H9 (cell line): ENCODE measurements around the gene HOXA7. TPM values are rescaled to one million over a fixed set of nuclear protein-coding genes. Genes with fewer than 3 reads are reported as not detected.

Experiments used
- DNase-seq: peaks from one replicate; pipeline ENCODE4 v3.0.0-alpha.2; 2017
- H2AFZ ChIP-seq: one replicate; pipeline ENCODE4 v1.6.1; 2013; ENCODE audit warnings: mild to moderate bottlenecking, low read length, control low read depth, moderate library complexity
- H2AK5ac ChIP-seq: 2 replicates; pipeline ENCODE4 v1.6.1; 2013; ENCODE audit warnings: low read length, control low read depth, mixed read lengths; ENCODE audit not compliant: insufficient read length
- H2BK120ac ChIP-seq: one replicate; pipeline ENCODE4 v1.6.1; 2013; ENCODE audit warnings: low read depth, mild to moderate bottlenecking, low read length, control low read depth, inconsistent platforms; ENCODE audit not compliant: poor library complexity, severe bottlenecking
- H2BK12ac ChIP-seq: 2 replicates; pipeline ENCODE4 v1.6.1; 2013; ENCODE audit warnings: low read length, control low read depth, mixed read lengths, low read depth; ENCODE audit not compliant: insufficient read length
- H2BK15ac ChIP-seq: 2 replicates; pipeline ENCODE4 v1.6.1; 2013; ENCODE audit warnings: low read depth, low read length, control low read depth
- H2BK20ac ChIP-seq: one replicate; pipeline ENCODE4 v1.6.1; 2013; ENCODE audit warnings: low read depth, mild to moderate bottlenecking, low read length, control low read depth, inconsistent platforms; ENCODE audit not compliant: poor library complexity, severe bottlenecking
- H2BK5ac ChIP-seq: 2 replicates; pipeline ENCODE4 v1.6.1; 2013; ENCODE audit warnings: low read length, control low read depth, mixed read lengths; ENCODE audit not compliant: insufficient read length
- H3K14ac ChIP-seq: 2 replicates; pipeline ENCODE4 v1.6.1; 2013; ENCODE audit warnings: low read length, control low read depth; ENCODE audit not compliant: insufficient read depth
- H3K18ac ChIP-seq: 2 replicates; pipeline ENCODE4 v1.6.1; 2013; ENCODE audit warnings: low read depth, mild to moderate bottlenecking, mixed read lengths, low read length, control low read depth; ENCODE audit not compliant: insufficient read length
- H3K23ac ChIP-seq: 2 replicates; pipeline ENCODE4 v1.6.1; 2013; ENCODE audit warnings: low read length, control low read depth, mixed read lengths, low read depth; ENCODE audit not compliant: insufficient read length
- H3K23me2 ChIP-seq: 2 replicates; pipeline ENCODE4 v1.6.1; 2013; ENCODE audit warnings: low read depth, mild to moderate bottlenecking, mixed read lengths, low read length, control low read depth; ENCODE audit not compliant: insufficient read length, poor library complexity, severe bottlenecking
- H3K27ac ChIP-seq: 2 replicates; pipeline ENCODE4 v1.5.1; 2013; ENCODE audit warnings: low read length, control low read depth, mixed read lengths, low read depth; ENCODE audit not compliant: insufficient read length
- H3K27me3 ChIP-seq: 2 replicates; pipeline ENCODE4 v1.6.1; 2013; ENCODE audit warnings: low read length, control low read depth, inconsistent platforms; ENCODE audit not compliant: insufficient read depth
- H3K4ac ChIP-seq: 2 replicates; pipeline ENCODE4 v1.6.1; 2013; ENCODE audit warnings: low read depth, mild to moderate bottlenecking, control low read depth, inconsistent platforms, low read length, moderate library complexity
- H3K4me1 ChIP-seq: 2 replicates; pipeline ENCODE4 v1.6.1; 2013; ENCODE audit warnings: low read length, control low read depth, inconsistent platforms; ENCODE audit not compliant: insufficient read depth
- H3K4me2 ChIP-seq: 2 replicates; pipeline ENCODE4 v1.6.1; 2013; ENCODE audit warnings: low read length, control low read depth, mixed read lengths; ENCODE audit not compliant: insufficient read length, insufficient read depth
- H3K56ac ChIP-seq: 2 replicates; pipeline ENCODE4 v1.6.1; 2013; ENCODE audit warnings: low read depth, mild to moderate bottlenecking, mixed read lengths, low read length, control low read depth; ENCODE audit not compliant: insufficient read length
- H3K79me1 ChIP-seq: 2 replicates; pipeline ENCODE4 v1.6.1; 2013; ENCODE audit warnings: low read depth, mild to moderate bottlenecking, moderate library complexity, low read length, control low read depth, inconsistent platforms; ENCODE audit not compliant: insufficient read depth, poor library complexity, severe bottlenecking
- H3K79me2 ChIP-seq: 2 replicates; pipeline ENCODE4 v1.6.1; 2013; ENCODE audit warnings: low read length, control low read depth, inconsistent platforms; ENCODE audit not compliant: insufficient read depth
- H3K9ac ChIP-seq: 2 replicates; pipeline ENCODE4 v1.6.1; 2013; ENCODE audit warnings: low read length, control low read depth, mixed read lengths; ENCODE audit not compliant: insufficient read length; ENCODE audit errors: extremely low read depth
- H3K9me3 ChIP-seq: one replicate; pipeline ENCODE4 v1.6.1; 2013; ENCODE audit warnings: low read depth, low read length, inconsistent platforms; ENCODE audit not compliant: control insufficient read depth
- H3T11ph ChIP-seq: one replicate; pipeline ENCODE4 v1.6.1; 2013; ENCODE audit warnings: mild to moderate bottlenecking, low read length, control low read depth, inconsistent platforms
- H4K20me1 ChIP-seq: one replicate; pipeline ENCODE4 v1.6.1; 2013; ENCODE audit not compliant: control insufficient read depth, insufficient read length, insufficient read depth
- H4K5ac ChIP-seq: 2 replicates; pipeline ENCODE4 v1.6.1; 2013; ENCODE audit warnings: low read depth, mild to moderate bottlenecking, mixed read lengths, low read length, control low read depth; ENCODE audit not compliant: insufficient read length
- H4K8ac ChIP-seq: replicated peaks from 2 replicates; pipeline ENCODE4 v1.6.1; 2013; ENCODE audit warnings: low read length, control low read depth, mixed read lengths, low read depth; ENCODE audit not compliant: insufficient read length
- H4K91ac ChIP-seq: 2 replicates; pipeline ENCODE4 v1.6.1; 2013; ENCODE audit warnings: low read depth, mild to moderate bottlenecking, moderate library complexity, mixed read lengths, low read length, control low read depth; ENCODE audit not compliant: insufficient read length
- H3K27ac Mint-ChIP-seq, 3 experiments: 2 replicates in 2 of 3; 3 replicates in 1 of 3; pipeline ENCODE4 v1.8.0; 2020 to 2021; ENCODE audit warnings: mixed read lengths in 3 of 3, mild to moderate bottlenecking in 1 of 3, moderate library complexity in 1 of 3
- H3K27me3 Mint-ChIP-seq: 2 replicates; pipeline ENCODE4 v1.8.0; 2021; ENCODE audit warnings: low read depth, mild to moderate bottlenecking, moderate library complexity, mixed read lengths
- H3K36me3 Mint-ChIP-seq, 3 experiments: 2 replicates in 2 of 3; 3 replicates in 1 of 3; pipeline ENCODE4 v1.8.0; 2020 to 2021; ENCODE audit warnings: low read depth in 3 of 3, mixed read lengths in 3 of 3; ENCODE audit not compliant: insufficient read depth in 1 of 3
- H3K4me1 Mint-ChIP-seq, 2 experiments: 2 replicates each; pipeline ENCODE4 v1.8.0; 2020; ENCODE audit warnings: mixed read lengths in 2 of 2
- H3K4me3 Mint-ChIP-seq, 2 experiments: 2 replicates in 1 of 2; 3 replicates in 1 of 2; pipeline ENCODE4 v1.8.0; 2020 to 2021; ENCODE audit warnings: mild to moderate bottlenecking in 2 of 2, mixed read lengths in 2 of 2, moderate library complexity in 1 of 2
- H3K9me3 Mint-ChIP-seq, 2 experiments: 2 replicates in 1 of 2; 3 replicates in 1 of 2; pipeline ENCODE4 v1.8.0; 2020; ENCODE audit warnings: mild to moderate bottlenecking in 2 of 2, mixed read lengths in 2 of 2, moderate library complexity in 1 of 2
- WGBS: extraction: QIAGEN DNeasy Blood & Tissue Kit; methylation state at CpG from one replicate; pipeline ENCODE4 v1.1.7; 2013; ENCODE audit warnings: missing lambda C conversion rate, low lambda C conversion rate, mixed read lengths; ENCODE audit not compliant: insufficient read length; ENCODE audit errors: extremely low coverage; 5-methylcytosine and 5-hydroxymethylcytosine counted together
- total RNA-seq: library from RNA; stranded (reverse); gene quantifications from 2 replicates; pipeline ENCODE4 v1.2.1, GENCODE V29; 2021
- TF ChIP-seq, protein P1 (sequence below): fragments of 200-600 bp; sonication (generic); conservative IDR thresholded peaks from 3 replicates; pipeline ENCODE4 v1.8.0; 2021; ENCODE audit warnings: antibody characterized with exemption, mild to moderate bottlenecking

The HOXA7 gene
- total RNA-seq, 1 experiment from 2014 or later = not detected

- H3K4me3 Mint-ChIP-seq = peak overlapping the region in 1 of 2 experiments; percentile 32; a peak in 1 of 5 replicates
- no peaks in the 10 kb centered on the region for H3K9me3 ChIP-seq
These were observed 15.9 kb upstream of the HOXA7 start for GRCh38 chr7:27172315-27172774.

More at GRCh38 chr7:27172315-27172774, 15.9 kb upstream of the HOXA7 start:
- H3K9me3 Mint-ChIP-seq = peaks cover 4 to 20% of the 10 kb centered on the region in 2 experiments; a peak in 4 of 5 replicates
- H3K4me2 ChIP-seq = no peak overlapping the region
- H3K27me3 ChIP-seq = peaks cover 97% of the 10 kb centered on the region
- H2BK5ac ChIP-seq = no peak overlapping the region
- no peaks in the 10 kb centered on the region for H3K23me2 ChIP-seq
- no peak overlapping the region for H3K14ac ChIP-seq
- H3K36me3 Mint-ChIP-seq = no peaks in the 10 kb centered on the region; a peak in 1 of 7 replicates
- peaks cover 98% of the 10 kb centered on the region for H3K27me3 Mint-ChIP-seq
- H3K4me1 ChIP-seq = no peaks in the 10 kb centered on the region
- no CpG with 5 or more reads among the region's 10 CpGs for WGBS
- no peak overlapping the region for H2BK20ac ChIP-seq
- DNase-seq = peak; percentile 30
- no peak overlapping the region for H4K5ac ChIP-seq
- H2BK12ac ChIP-seq = no peak overlapping the region
- no peak overlapping the region for H2BK120ac ChIP-seq
- H4K91ac ChIP-seq = no peak overlapping the region
- peaks cover 0 to 3% of the 10 kb centered on the region in 2 experiments; a peak in 2 of 4 replicates for H3K4me1 Mint-ChIP-seq
- no peak overlapping the region for H2AFZ ChIP-seq
- no peaks in the 10 kb centered on the region for H3K79me1 ChIP-seq
- H4K8ac ChIP-seq = no peak overlapping the region
- H2AK5ac ChIP-seq = no peak overlapping the region
- H3K23ac ChIP-seq = no peak overlapping the region
- H3K27ac ChIP-seq = no peak overlapping the region
- no peak overlapping the region for H3K56ac ChIP-seq
- H3K4ac ChIP-seq = no peak overlapping the region
- no peak overlapping the region for H3T11ph ChIP-seq
- H3K27ac Mint-ChIP-seq = no peak overlapping the region
- no peaks in the 10 kb centered on the region for H3K79me2 ChIP-seq
- TF ChIP-seq, protein P1, sequence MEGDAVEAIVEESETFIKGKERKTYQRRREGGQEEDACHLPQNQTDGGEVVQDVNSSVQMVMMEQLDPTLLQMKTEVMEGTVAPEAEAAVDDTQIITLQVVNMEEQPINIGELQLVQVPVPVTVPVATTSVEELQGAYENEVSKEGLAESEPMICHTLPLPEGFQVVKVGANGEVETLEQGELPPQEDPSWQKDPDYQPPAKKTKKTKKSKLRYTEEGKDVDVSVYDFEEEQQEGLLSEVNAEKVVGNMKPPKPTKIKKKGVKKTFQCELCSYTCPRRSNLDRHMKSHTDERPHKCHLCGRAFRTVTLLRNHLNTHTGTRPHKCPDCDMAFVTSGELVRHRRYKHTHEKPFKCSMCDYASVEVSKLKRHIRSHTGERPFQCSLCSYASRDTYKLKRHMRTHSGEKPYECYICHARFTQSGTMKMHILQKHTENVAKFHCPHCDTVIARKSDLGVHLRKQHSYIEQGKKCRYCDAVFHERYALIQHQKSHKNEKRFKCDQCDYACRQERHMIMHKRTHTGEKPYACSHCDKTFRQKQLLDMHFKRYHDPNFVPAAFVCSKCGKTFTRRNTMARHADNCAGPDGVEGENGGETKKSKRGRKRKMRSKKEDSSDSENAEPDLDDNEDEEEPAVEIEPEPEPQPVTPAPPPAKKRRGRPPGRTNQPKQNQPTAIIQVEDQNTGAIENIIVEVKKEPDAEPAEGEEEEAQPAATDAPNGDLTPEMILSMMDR = no peak
- no peak overlapping the region for H3K9ac ChIP-seq
- H2BK15ac ChIP-seq = no peak overlapping the region
- H3K18ac ChIP-seq = no peak overlapping the region
- H4K20me1 ChIP-seq = no peaks in the 10 kb centered on the region
